SU-DHL-6 (cell line): ENCODE results near the gene MPI.

Source experiments
- H2AFZ ChIP-seq: fragments of 200-600 bp; sonication (generic); 2 replicates; pipeline ENCODE4 v1.6.1; 2014; ENCODE audit warnings: low read depth, mild to moderate bottlenecking, moderate library complexity, mixed read lengths, antibody characterized with exemption, low read length; ENCODE audit not compliant: severe bottlenecking
- H3F3A ChIP-seq: fragments of 200-600 bp; shearing (Covaris generic); 2 replicates; pipeline ENCODE4 v1.6.0; 2016; ENCODE audit warnings: antibody characterized with exemption, mild to moderate bottlenecking; ENCODE audit not compliant: insufficient read depth
- H3K27ac ChIP-seq: fragments of 200-600 bp; sonication (generic); 2 replicates; pipeline ENCODE4 v1.5.1; 2016; ENCODE audit warnings: low read depth, mild to moderate bottlenecking, low read length, moderate library complexity, mixed read lengths
- H3K27me3 ChIP-seq: fragments of 200-600 bp; sonication (generic), shearing (Covaris generic); 2 replicates; pipeline ENCODE4 v1.6.0; 2014; ENCODE audit warnings: mild to moderate bottlenecking, low read length
- H3K36me3 ChIP-seq: fragments of 200-600 bp; sonication (generic); 2 replicates; pipeline ENCODE4 v1.6.1; 2014; ENCODE audit warnings: mild to moderate bottlenecking, low read length, mixed read lengths
- H3K4me2 ChIP-seq: fragments of 300-600, 200-600 bp; shearing (Covaris generic), sonication (generic); 2 replicates; pipeline ENCODE4 v1.6.0; 2014; ENCODE audit warnings: low read length, low read depth, mild to moderate bottlenecking; ENCODE audit not compliant: poor library complexity, severe bottlenecking
- H3K4me3 ChIP-seq: fragments of 200-600 bp; sonication (generic); 2 replicates; pipeline ENCODE4 v1.5.1; 2014; ENCODE audit warnings: antibody characterized with exemption, low read length, mild to moderate bottlenecking, mixed read lengths; ENCODE audit not compliant: insufficient read depth, poor library complexity, severe bottlenecking
- H3K79me2 ChIP-seq: fragments of 200-600 bp; sonication (generic); 2 replicates; pipeline ENCODE4 v1.6.1; 2014; ENCODE audit warnings: mild to moderate bottlenecking, low read length, moderate library complexity; ENCODE audit not compliant: insufficient read depth
- H3K9ac ChIP-seq: fragments of 200-600 bp; sonication (generic); 2 replicates; pipeline ENCODE4 v1.7.0; 2014; ENCODE audit warnings: mild to moderate bottlenecking, low read length
- H3K9me2 ChIP-seq: fragments of 200-600 bp; sonication (generic); replicated peaks from 2 replicates; pipeline ENCODE4 v1.6.1; 2014; ENCODE audit warnings: low read length; ENCODE audit not compliant: insufficient read depth
- H3K9me3 ChIP-seq: fragments of 200-600 bp; sonication (generic); 2 replicates; pipeline ENCODE4 v1.6.1; 2014; ENCODE audit warnings: low read length, mixed read lengths; ENCODE audit not compliant: insufficient read depth
- H4K20me1 ChIP-seq: fragments of 200-600 bp; sonication (generic); 2 replicates; pipeline ENCODE4 v1.6.1; 2014; ENCODE audit warnings: low read depth, mild to moderate bottlenecking, antibody characterized with exemption, low read length, moderate library complexity, mixed read lengths
- CTCF ChIP-seq: fragments of 200-600 bp; sonication (generic); IDR thresholded peaks from one replicate; pipeline ENCODE4 v1.5.1; 2017; ENCODE audit warnings: antibody characterized with exemption, mild to moderate bottlenecking, low read length, moderate library complexity; ENCODE audit not compliant: insufficient read depth, poor library complexity, severe bottlenecking
- EZH2phosphoT487 ChIP-seq: fragments of 200-600 bp; sonication (generic), shearing (Covaris generic); conservative IDR thresholded peaks from 2 replicates; pipeline ENCODE4 v1.6.1; 2018; ENCODE audit warnings: mild to moderate bottlenecking, antibody characterized with exemption, low read length, moderate library complexity, mixed read lengths

Gene MPI

GRCh38 chr15:74917676-74918075, 27.8 kb downstream of the MPI start:
- Histone ChIP-seq H3K27me3 (no peaks in the 10 kb centered on the region), H4K20me1 (no peaks in the 10 kb centered on the region), H2AFZ (no peak overlapping the region), H3K9me2 (no peaks in the 10 kb centered on the region), H3K36me3 (peaks cover 25% of the 10 kb centered on the region; the same call in 1 of the 2 replicates), H3K4me2 (no peak overlapping the region), H3K9ac (no peak overlapping the region), H3K27ac (no peak overlapping the region), H3K9me3 (no peaks in the 10 kb centered on the region), H3F3A (peaks cover 5% of the 10 kb centered on the region; the same call in 1 of the 2 replicates), H3K4me3 (no peak overlapping the region), H3K79me2 (no peaks in the 10 kb centered on the region)
- TF ChIP-seq EZH2phosphoT487 (no peak), CTCF (no peak)

- Histone ChIP-seq H4K20me1 (no peaks in the 10 kb centered on the region), H3K79me2 (0 out of 2 replicates have a peak, but pooled peaks cover 4% of the 10 kb centered on the region), H3K27me3 (no peaks in the 10 kb centered on the region), H3K9ac (no peak overlapping the region), H3K9me2 (no peaks in the 10 kb centered on the region), H3F3A (0 out of 2 replicates have a peak, but pooled peaks cover 3% of the 10 kb centered on the region), H3K4me2 (no peak overlapping the region), H3K4me3 (no peak overlapping the region), H3K36me3 (peaks cover 25% of the 10 kb centered on the region; the same call in 1 of the 2 replicates), H3K9me3 (no peaks in the 10 kb centered on the region), H2AFZ (no peak overlapping the region), H3K27ac (no peak overlapping the region)
- no peak for TF ChIP-seq EZH2phosphoT487
- TF ChIP-seq CTCF = no peak
Measured at GRCh38 chr15:74920456-74920855, 30.6 kb downstream of the MPI start.

- Histone ChIP-seq H3K79me2 (peaks cover 32% of the 10 kb centered on the region), H3K36me3 (peaks cover 33% of the 10 kb centered on the region)
Measured at GRCh38 chr15:74924525-74924924, 34.7 kb downstream of the MPI start.

More at GRCh38 chr15:74924525-74924924, 34.7 kb downstream of the MPI start:
- Histone ChIP-seq H2AFZ (no peak overlapping the region), H3K9me2 (no peaks in the 10 kb centered on the region), H3K4me2 (no peak overlapping the region), H3K27ac (no peak overlapping the region), H4K20me1 (peaks cover 10% of the 10 kb centered on the region; the same call in 1 of the 2 replicates), H3K9ac (no peak overlapping the region), H3K4me3 (no peak overlapping the region), H3K9me3 (no peaks in the 10 kb centered on the region), H3F3A (peaks cover 7% of the 10 kb centered on the region; the same call in 1 of the 2 replicates), H3K27me3 (no peaks in the 10 kb centered on the region)
- no peak for TF ChIP-seq CTCF
- TF ChIP-seq EZH2phosphoT487 = no peak
